ENCODE results near the gene TCEA2. TPM values are rescaled to one million over a fixed set of nuclear protein-coding genes. Genes with fewer than 3 reads are reported as not detected.

Gene TCEA2
- total and polyA plus RNA-seq, 2 of the 13 experiments (the other 11 are each of a cell fraction or from before 2014, with no cell fraction given): 28.1 to 33.7 TPM

DNA sequence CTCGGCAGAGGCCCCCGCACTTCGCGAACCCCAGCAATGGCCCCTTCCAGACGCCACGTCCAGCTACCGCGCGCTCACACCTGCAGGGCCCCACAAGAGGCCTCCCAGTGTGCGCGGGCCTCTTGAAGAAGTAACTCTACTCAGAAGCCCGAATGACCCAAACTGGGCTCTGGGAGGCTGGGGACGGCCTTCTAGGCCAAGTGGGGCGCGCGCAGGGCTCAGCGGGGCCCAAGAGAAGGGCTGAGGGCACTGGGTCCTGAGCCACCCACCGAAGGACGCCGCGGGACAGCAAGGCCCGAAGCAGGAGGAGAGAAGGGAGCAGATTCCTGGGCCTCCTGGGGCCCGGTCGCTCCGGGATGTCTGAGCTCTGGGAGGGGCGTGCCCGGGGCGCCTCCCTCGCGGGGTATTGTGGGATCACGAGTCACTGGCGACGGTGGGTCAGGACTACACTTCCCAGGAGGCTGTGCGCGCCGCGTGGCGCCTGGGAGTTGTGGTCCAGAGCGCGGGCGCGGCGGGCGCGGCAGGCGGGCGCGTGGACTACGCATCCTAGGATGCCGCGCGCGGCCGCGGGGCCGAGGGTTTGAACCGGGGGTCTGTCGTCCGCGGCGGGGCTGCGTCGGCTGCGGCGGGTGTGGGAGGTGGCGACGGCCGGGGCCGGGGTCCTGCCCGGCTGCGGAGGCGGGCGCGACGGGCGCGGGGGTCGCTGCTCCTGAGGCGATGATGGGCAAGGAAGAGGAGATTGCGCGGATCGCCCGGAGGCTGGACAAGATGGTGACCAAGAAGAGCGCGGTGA is at the start of gene TCEA2 (continued):
- TF ChIP-seq, protein P1, sequence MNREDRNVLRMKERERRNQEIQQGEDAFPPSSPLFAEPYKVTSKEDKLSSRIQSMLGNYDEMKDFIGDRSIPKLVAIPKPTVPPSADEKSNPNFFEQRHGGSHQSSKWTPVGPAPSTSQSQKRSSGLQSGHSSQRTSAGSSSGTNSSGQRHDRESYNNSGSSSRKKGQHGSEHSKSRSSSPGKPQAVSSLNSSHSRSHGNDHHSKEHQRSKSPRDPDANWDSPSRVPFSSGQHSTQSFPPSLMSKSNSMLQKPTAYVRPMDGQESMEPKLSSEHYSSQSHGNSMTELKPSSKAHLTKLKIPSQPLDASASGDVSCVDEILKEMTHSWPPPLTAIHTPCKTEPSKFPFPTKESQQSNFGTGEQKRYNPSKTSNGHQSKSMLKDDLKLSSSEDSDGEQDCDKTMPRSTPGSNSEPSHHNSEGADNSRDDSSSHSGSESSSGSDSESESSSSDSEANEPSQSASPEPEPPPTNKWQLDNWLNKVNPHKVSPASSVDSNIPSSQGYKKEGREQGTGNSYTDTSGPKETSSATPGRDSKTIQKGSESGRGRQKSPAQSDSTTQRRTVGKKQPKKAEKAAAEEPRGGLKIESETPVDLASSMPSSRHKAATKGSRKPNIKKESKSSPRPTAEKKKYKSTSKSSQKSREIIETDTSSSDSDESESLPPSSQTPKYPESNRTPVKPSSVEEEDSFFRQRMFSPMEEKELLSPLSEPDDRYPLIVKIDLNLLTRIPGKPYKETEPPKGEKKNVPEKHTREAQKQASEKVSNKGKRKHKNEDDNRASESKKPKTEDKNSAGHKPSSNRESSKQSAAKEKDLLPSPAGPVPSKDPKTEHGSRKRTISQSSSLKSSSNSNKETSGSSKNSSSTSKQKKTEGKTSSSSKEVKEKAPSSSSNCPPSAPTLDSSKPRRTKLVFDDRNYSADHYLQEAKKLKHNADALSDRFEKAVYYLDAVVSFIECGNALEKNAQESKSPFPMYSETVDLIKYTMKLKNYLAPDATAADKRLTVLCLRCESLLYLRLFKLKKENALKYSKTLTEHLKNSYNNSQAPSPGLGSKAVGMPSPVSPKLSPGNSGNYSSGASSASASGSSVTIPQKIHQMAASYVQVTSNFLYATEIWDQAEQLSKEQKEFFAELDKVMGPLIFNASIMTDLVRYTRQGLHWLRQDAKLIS (CRISPR knock-in tag; IDR thresholded peaks at IDR 0.05): no peak; the same call in 1 of the 2 replicates
- TF ChIP-seq ZNF597 (CRISPR knock-in tag; IDR thresholded peaks at IDR 0.05): peak; percentile 100
- TF ChIP-seq SUZ12 (IDR thresholded peaks at IDR 0.05; ENCODE audit: low read depth, low read length): peak; percentile 100
- TF ChIP-seq KLF9 (CRISPR knock-in tag; IDR thresholded peaks at IDR 0.05; ENCODE audit: low read depth): peak; percentile 99
- TF ChIP-seq ZBTB7A (CRISPR knock-in tag; IDR thresholded peaks at IDR 0.05): peak; percentile 70
- TF ChIP-seq ZNF207 (IDR thresholded peaks at IDR 0.05; ENCODE audit: borderline replicate concordance): no peak
- peak; percentile 57 for TF ChIP-seq RARA (CRISPR knock-in tag; IDR thresholded peaks at IDR 0.05)
- TF ChIP-seq, protein P2, sequence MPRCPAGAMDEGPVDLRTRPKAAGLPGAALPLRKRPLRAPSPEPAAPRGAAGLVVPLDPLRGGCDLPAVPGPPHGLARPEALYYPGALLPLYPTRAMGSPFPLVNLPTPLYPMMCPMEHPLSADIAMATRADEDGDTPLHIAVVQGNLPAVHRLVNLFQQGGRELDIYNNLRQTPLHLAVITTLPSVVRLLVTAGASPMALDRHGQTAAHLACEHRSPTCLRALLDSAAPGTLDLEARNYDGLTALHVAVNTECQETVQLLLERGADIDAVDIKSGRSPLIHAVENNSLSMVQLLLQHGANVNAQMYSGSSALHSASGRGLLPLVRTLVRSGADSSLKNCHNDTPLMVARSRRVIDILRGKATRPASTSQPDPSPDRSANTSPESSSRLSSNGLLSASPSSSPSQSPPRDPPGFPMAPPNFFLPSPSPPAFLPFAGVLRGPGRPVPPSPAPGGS (CRISPR knock-in tag; IDR thresholded peaks at IDR 0.05): peak; percentile 94; the same call in 1 of the 2 replicates
- peak; percentile 98 for TF ChIP-seq ZNF709 (CRISPR knock-in tag; IDR thresholded peaks at IDR 0.05)
- peak; percentile 87 for TF ChIP-seq ZNF331 (CRISPR knock-in tag; IDR thresholded peaks at IDR 0.05)
- TF ChIP-seq SKIL (CRISPR knock-in tag; IDR thresholded peaks at IDR 0.05; ENCODE audit: borderline replicate concordance): peak; percentile 30; the same call in 1 of the 2 replicates
- TF ChIP-seq NCOR1 (IDR thresholded peaks at IDR 0.05; ENCODE audit: borderline replicate concordance, low read length): no peak; the same call in 1 of the 2 replicates
- TF ChIP-seq, protein P3, sequence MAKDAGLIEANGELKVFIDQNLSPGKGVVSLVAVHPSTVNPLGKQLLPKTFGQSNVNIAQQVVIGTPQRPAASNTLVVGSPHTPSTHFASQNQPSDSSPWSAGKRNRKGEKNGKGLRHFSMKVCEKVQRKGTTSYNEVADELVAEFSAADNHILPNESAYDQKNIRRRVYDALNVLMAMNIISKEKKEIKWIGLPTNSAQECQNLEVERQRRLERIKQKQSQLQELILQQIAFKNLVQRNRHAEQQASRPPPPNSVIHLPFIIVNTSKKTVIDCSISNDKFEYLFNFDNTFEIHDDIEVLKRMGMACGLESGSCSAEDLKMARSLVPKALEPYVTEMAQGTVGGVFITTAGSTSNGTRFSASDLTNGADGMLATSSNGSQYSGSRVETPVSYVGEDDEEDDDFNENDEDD (CRISPR knock-in tag; IDR thresholded peaks at IDR 0.05; ENCODE audit: borderline replicate concordance): peak; percentile 90
- TF ChIP-seq SMARCE1 (IDR thresholded peaks at IDR 0.05; ENCODE audit: borderline replicate concordance): no peak
- peak; percentile 91 for TF ChIP-seq NFE2L1 (CRISPR knock-in tag; IDR thresholded peaks at IDR 0.05; ENCODE audit: borderline replicate concordance)
- peak; percentile 63; the same call in 1 of the 2 replicates for TF ChIP-seq ZBTB21 (CRISPR knock-in tag; IDR thresholded peaks at IDR 0.05)
- no peak for TF ChIP-seq ATF6 (CRISPR knock-in tag; conservative IDR thresholded peaks at IDR 0.05)
